HEK293T (cell line): ENCODE data around the gene G6PD.
A peak's percentile ranks its signal among the peaks of the same experiment; 100 is the strongest.

Source experiments
- CTCF ChIA-PET: fragments of 350-600 bp; formaldehyde crosslinking; extraction: SDS; loops from one replicate; lab custom pipeline; 2021; ENCODE audit warnings: antibody characterized with exemption, inconsistent platforms; lab: Yijun Ruan, JAX
- POLR2A ChIA-PET: fragments of 350-600 bp; formaldehyde crosslinking; extraction: SDS; loops from one replicate; lab custom pipeline; 2020; ENCODE audit warnings: antibody characterized with exemption, inconsistent platforms; lab: Yijun Ruan, JAX
- DNase-seq: peaks from one replicate; pipeline ENCODE4 v3.0.0; 2012; ENCODE audit warnings: mixed read lengths; ENCODE audit errors: extremely low spot score
- ARNT ChIP-seq: fragments of 450-650 bp; IDR thresholded peaks from 2 replicates; pipeline ENCODE4 v1.6.1; 2017; ENCODE audit warnings: mild to moderate bottlenecking
- BHLHE40 ChIP-seq: fragments of 450-650 bp; IDR thresholded peaks from 2 replicates; pipeline ENCODE4 v1.6.1; 2016; ENCODE audit warnings: mild to moderate bottlenecking, moderate library complexity, borderline replicate concordance
- CTBP1 ChIP-seq: fragments of 450-650 bp; IDR thresholded peaks from 2 replicates; pipeline ENCODE4 v1.6.1; 2016; ENCODE audit warnings: borderline replicate concordance
- ELF4 ChIP-seq: fragments of 450-650 bp; IDR thresholded peaks from 2 replicates; pipeline ENCODE4 v1.6.1; 2017; ENCODE audit warnings: antibody characterized with exemption
- FOXA1 ChIP-seq: fragments of 450-650 bp; IDR thresholded peaks from 2 replicates; pipeline ENCODE4 v1.6.1; 2016; ENCODE audit warnings: mild to moderate bottlenecking
- FOXK2 ChIP-seq: fragments of 450-650 bp; IDR thresholded peaks from 2 replicates; pipeline ENCODE4 v1.6.1; 2016; ENCODE audit warnings: mild to moderate bottlenecking
- FOXM1 ChIP-seq: fragments of 450-650 bp; IDR thresholded peaks from 2 replicates; pipeline ENCODE4 v1.6.1; 2017; ENCODE audit warnings: mild to moderate bottlenecking, borderline replicate concordance
- HDGF ChIP-seq: fragments of 450-650 bp; IDR thresholded peaks from 2 replicates; pipeline ENCODE4 v1.6.1; 2017; ENCODE audit warnings: antibody characterized with exemption, borderline replicate concordance
- L3MBTL2 ChIP-seq: fragments of 450-650 bp; conservative IDR thresholded peaks from 2 replicates; pipeline ENCODE4 v1.6.1; 2016; ENCODE audit warnings: mild to moderate bottlenecking
- LEF1 ChIP-seq: fragments of 450-650 bp; IDR thresholded peaks from 2 replicates; pipeline ENCODE4 v1.6.1; 2017; ENCODE audit warnings: mild to moderate bottlenecking, borderline replicate concordance
- NFRKB ChIP-seq: fragments of 450-650 bp; IDR thresholded peaks from 2 replicates; pipeline ENCODE4 v1.6.1; 2016; ENCODE audit warnings: mild to moderate bottlenecking, moderate library complexity
- PKNOX1 ChIP-seq: fragments of 450-650 bp; IDR thresholded peaks from 2 replicates; pipeline ENCODE4 v1.6.1; 2016
- SP1 ChIP-seq: fragments of 450-650 bp; IDR thresholded peaks from 2 replicates; pipeline ENCODE4 v1.6.1; 2017
- SUZ12 ChIP-seq: fragments of 450-650 bp; IDR thresholded peaks from 2 replicates; pipeline ENCODE4 v1.6.1; 2016; ENCODE audit warnings: mild to moderate bottlenecking
- TARDBP ChIP-seq: fragments of 450-650 bp; IDR thresholded peaks from 2 replicates; pipeline ENCODE4 v1.6.1; 2016
- ZNF384 ChIP-seq: fragments of 450-650 bp; IDR thresholded peaks from 2 replicates; pipeline ENCODE4 v1.6.1; 2016

The G6PD gene

GRCh38 chrX:154488336-154489075 is 58.1 kb downstream of the G6PD start:
- no peak for DNase-seq
- ChIA-PET CTCF (interaction anchor here (0.5 kb wide), 1 partner anchor 48 kb away, joined by 4 read pairs; no protein-coding TSS in a partner anchor), POLR2A (interaction anchor here (1.1 to 4.2 kb wide), 10 partner anchors 8 to 90 kb away, joined by 3 to 21 read pairs (median 5); partner anchors contain the start of genes FAM3A, LAGE3, RPL10 and TAFAZZIN)
- no peak for TF ChIP-seq PKNOX1
- no peak for TF ChIP-seq HDGF
- no peak for TF ChIP-seq LEF1

GRCh38 chrX:154487518-154488290 is 58.9 kb downstream of the G6PD start:
- TF ChIP-seq PKNOX1 (no peak), L3MBTL2 (no peak)
- CTCF ChIA-PET, result no interaction called here
- no peak for DNase-seq
- POLR2A ChIA-PET, result interaction anchor here (1.2 to 4.2 kb wide), 9 partner anchors 10 to 90 kb away, joined by 3 to 19 read pairs (median 5); partner anchors contain the start of genes LAGE3, RPL10 and TAFAZZIN

GRCh38 chrX:154486396-154487207 is 60.0 kb downstream of the G6PD start, which contains the start of gene UBL4A:
Gene UBL4A, minus strand, starts transcription at chrX:154486615. Its CDS starts 31 bp downstream, at chrX:154486584.
- peak; percentile 53 for DNase-seq
- POLR2A ChIA-PET, result interaction anchor here (0.6 to 2.4 kb wide), 9 partner anchors 9 to 89 kb away, joined by 3 to 12 read pairs (median 3); partner anchors contain the start of gene LAGE3

GRCh38 chrX:154486052-154486395 is 60.6 kb downstream of the G6PD start:
- TF ChIP-seq BHLHE40 (no peak), CTBP1 (no peak), HDGF (no peak), PKNOX1 (no peak), L3MBTL2 (no peak; the same call in 1 of the 2 replicates), NFRKB (no peak), FOXM1 (no peak), LEF1 (no peak), SP1 (no peak), ZNF384 (no peak), FOXA1 (no peak), FOXK2 (no peak), ELF4 (no peak), ARNT (no peak), SUZ12 (no peak), TARDBP (no peak)
- ChIA-PET POLR2A (interaction anchor here (1.0 to 1.4 kb wide), 4 partner anchors 41 to 74 kb away, joined by 3 to 7 read pairs (median 5); no protein-coding TSS in a partner anchor), CTCF (no interaction called here)
- no peak for DNase-seq

More at GRCh38 chrX:154486396-154487207, 60.0 kb downstream of the G6PD start, which contains the start of gene UBL4A:
- no peak for TF ChIP-seq LEF1
- CTCF ChIA-PET, result interaction anchor here (0.5 to 0.9 kb wide), 2 partner anchors 61 to 113 kb away, joined by 3 to 4 read pairs; no protein-coding TSS in a partner anchor

GRCh38 chrX:154485150-154486051 is 61.2 kb downstream of the G6PD start:
- ChIA-PET POLR2A (interaction anchor here (1.0 kb wide), 2 partner anchors 42 to 43 kb away, joined by 3 to 7 read pairs; no protein-coding TSS in a partner anchor), CTCF (no interaction called here)
- no peak for DNase-seq
- no peak; the same call in 1 of the 2 replicates for TF ChIP-seq L3MBTL2
- TF ChIP-seq BHLHE40, result no peak
- no peak for TF ChIP-seq ZNF384
- TF ChIP-seq ELF4, result no peak
- TF ChIP-seq LEF1, result no peak
- no peak for TF ChIP-seq NFRKB
- TF ChIP-seq HDGF, result no peak
- no peak for TF ChIP-seq SP1
- TF ChIP-seq FOXM1, result no peak
- TF ChIP-seq ARNT, result no peak
- no peak for TF ChIP-seq FOXK2
